B cell (primary cell): Measurements from ENCODE around the gene AATK. TPM values are rescaled to one million over a fixed set of nuclear protein-coding genes. Genes with fewer than 3 reads are reported as not detected.
A peak's percentile ranks its signal among the peaks of the same experiment; 100 is the strongest.

Experiments
- ATAC-seq: fragments of 200-7000 bp; cut with Tn5 transposase; one replicate; pipeline ENCODE4 v1.10.0; 2021; ENCODE audit warnings: low read depth, mild to moderate bottlenecking, moderate number of reproducible peaks, moderate library complexity
- CTCF ChIA-PET: fragments of 350-600 bp; sonication (Branson Sonifier 250); formaldehyde crosslinking; loops from one replicate; lab custom pipeline; 2021; ENCODE audit warnings: antibody characterized with exemption, inconsistent platforms; lab: Charles Lee
- POLR2A ChIA-PET: fragments of 350-600 bp; sonication (Branson Sonifier 250); formaldehyde crosslinking; loops from one replicate; lab custom pipeline; 2021; ENCODE audit warnings: antibody characterized with exemption; lab: Charles Lee
- DNase-seq: peaks from one replicate; pipeline ENCODE4 v3.0.0; 2013
- H2AFZ ChIP-seq: 2 replicates; pipeline ENCODE4 v1.6.1; 2012; ENCODE audit warnings: mild to moderate bottlenecking, low read depth, low read length; ENCODE audit not compliant: insufficient read depth, poor library complexity, severe bottlenecking
- H3K27ac ChIP-seq, 2 donors: 1 replicate in 1 of 2; 2 replicates in 1 of 2; pipeline ENCODE4 v1.5.1; 2012 to 2013; ENCODE audit warnings: low read length in 2 of 2, mild to moderate bottlenecking in 2 of 2, moderate library complexity in 1 of 2
- H3K27me3 ChIP-seq, 4 experiments: fragments of 200-600 bp in 1 of 4; sonication (generic) in 1 of 4; replicated peaks in 1 of 4; 1 replicate in 2 of 4; 2 replicates in 2 of 4; pipeline versions ENCODE4 v1.6.1 to v1.7.0; 2013 to 2016; ENCODE audit warnings: low read length in 3 of 4, mild to moderate bottlenecking in 2 of 4, mixed read lengths in 1 of 4, moderate library complexity in 1 of 4; ENCODE audit not compliant: insufficient read depth in 4 of 4, control insufficient read depth in 3 of 4; ENCODE audit errors: control extremely low read depth in 1 of 4
- H3K36me3 ChIP-seq, 2 experiments: replicated peaks in 1 of 2; 1 replicate in 1 of 2; 2 replicates in 1 of 2; pipeline versions ENCODE4 v1.6.1 to v1.7.1; 2013; ENCODE audit warnings: low read length in 1 of 2; ENCODE audit not compliant: insufficient read depth in 2 of 2, control insufficient read depth in 1 of 2; ENCODE audit errors: control extremely low read depth in 1 of 2, extremely low read depth in 1 of 2
- H3K4me1 ChIP-seq, 2 donors: fragments of 200-600 bp in 1 of 2; sonication (generic) in 1 of 2; 1 replicate in 1 of 2; 2 replicates in 1 of 2; pipeline versions ENCODE4 v1.5.1 to v1.6.1; 2013 to 2017; ENCODE audit warnings: low read length in 2 of 2; ENCODE audit not compliant: control insufficient read depth in 2 of 2, insufficient read depth in 2 of 2
- H3K4me2 ChIP-seq: replicated peaks from 2 replicates; pipeline ENCODE3; 2012; ENCODE audit warnings: mild to moderate bottlenecking, low read depth, low read length; ENCODE audit not compliant: poor library complexity, severe bottlenecking
- H3K4me3 ChIP-seq, 5 experiments: fragments of 200-600 bp in 1 of 5; sonication (generic) in 1 of 5; 1 replicate in 3 of 5; 2 replicates in 2 of 5; pipeline versions ENCODE4 v1.5.1 to v1.7.0; 2011 to 2016; ENCODE audit warnings: low read length in 4 of 5, mild to moderate bottlenecking in 4 of 5, low read depth in 2 of 5, control low read depth in 1 of 5, moderate library complexity in 1 of 5; ENCODE audit not compliant: insufficient read depth in 1 of 5; ENCODE audit errors: control extremely low read depth in 1 of 5, extremely low read depth in 1 of 5
- H3K79me2 ChIP-seq: fragments of 200-600 bp; sonication (generic); one replicate; pipeline ENCODE4 v1.6.0; 2016; ENCODE audit warnings: low read length; ENCODE audit not compliant: control insufficient read depth, insufficient read depth
- H3K9ac ChIP-seq: fragments of 200-600 bp; sonication (generic); 2 replicates; pipeline ENCODE4 v1.6.1; 2017; ENCODE audit warnings: mild to moderate bottlenecking, low read length, moderate library complexity
- H3K9me3 ChIP-seq, 3 donors: one replicate each; pipeline versions ENCODE4 v1.6.1 to v1.7.1; 2013; ENCODE audit warnings: low read length in 2 of 3; ENCODE audit not compliant: control insufficient read depth in 2 of 3, insufficient read depth in 1 of 3; ENCODE audit errors: control extremely low read depth in 1 of 3
- H4K20me1 ChIP-seq: 2 replicates; pipeline ENCODE4 v1.6.0; 2012; ENCODE audit warnings: mild to moderate bottlenecking, low read length; ENCODE audit not compliant: insufficient read depth, control insufficient read depth, poor library complexity, severe bottlenecking
- H3K27ac Mint-ChIP-seq: one replicate; pipeline ENCODE4 v1.8.0; 2021; ENCODE audit warnings: mixed read lengths
- H3K27me3 Mint-ChIP-seq: one replicate; pipeline ENCODE4 v1.8.0; 2021; ENCODE audit warnings: mixed read lengths
- H3K4me1 Mint-ChIP-seq: one replicate; pipeline ENCODE4 v1.8.0; 2021; ENCODE audit warnings: mixed read lengths
- H3K4me3 Mint-ChIP-seq: one replicate; pipeline ENCODE4 v1.8.0; 2021; ENCODE audit warnings: mixed read lengths
- H3K9me3 Mint-ChIP-seq: one replicate; pipeline ENCODE4 v1.8.0; 2022; ENCODE audit warnings: mixed read lengths; ENCODE audit not compliant: insufficient read depth
- EZH2 ChIP-seq: IDR thresholded peaks from 2 replicates; pipeline ENCODE4 v1.6.1; 2012; ENCODE audit warnings: borderline replicate concordance, low read depth, mild to moderate bottlenecking, moderate library complexity, low read length; ENCODE audit not compliant: insufficient read depth, poor library complexity, severe bottlenecking
- WGBS: methylation state at CpG from one replicate; pipeline ENCODE4 v1.1.5; 2013; ENCODE audit warnings: missing lambda C conversion rate; ENCODE audit not compliant: insufficient coverage; 5-methylcytosine and 5-hydroxymethylcytosine counted together
- intact Hi-C: fragments of 100-400 bp; cut with micrococcal nuclease; formaldehyde crosslinking; loops from one replicate; pipeline ENCODE4 v1.10.0; 2022
- polyA plus RNA-seq: library from polyadenylated mRNA; depleted of rRNA; stranded (reverse); fragments of >200 nt; gene quantifications from 2 replicates; pipeline ENCODE4 v1.2.3, GENCODE V29; 2012
- total RNA-seq, 2 donors: library from RNA; stranded (reverse); fragments of 120-200 nt in 1 of 2; gene quantifications; 1 replicate in 1 of 2; 2 replicates in 1 of 2; pipeline versions ENCODE4 v1.2.3 to v1.2.4, GENCODE V29; 2013 to 2022
- TF ChIP-seq, protein P1 (sequence below): fragments of 200-600 bp; IDR thresholded peaks from one replicate; pipeline ENCODE4 v1.8.0; 2022; ENCODE audit warnings: antibody characterized with exemption, mild to moderate bottlenecking

The AATK gene
- total and polyA plus RNA-seq, 2 donors (not counting 1 experiment from before 2014, with no cell fraction given) = 0.21 to 1.7 TPM

- ChIA-PET POLR2A (no interaction called here), CTCF (no interaction called here)
- ATAC-seq (no peak), DNase-seq (no peak)
- Mint-ChIP-seq H3K9me3 (no peaks in the 10 kb centered on the region), H3K27me3 (no peaks in the 10 kb centered on the region), H3K4me1 (peaks cover 4% of the 10 kb centered on the region), H3K27ac (no peak overlapping the region), H3K4me3 (peak overlapping the region; percentile 49)
- Histone ChIP-seq H3K4me2 (peak overlapping the region; percentile 78), H2AFZ (peak overlapping the region; percentile 65), H3K9ac (peak overlapping the region; percentile 47), H3K36me3 (no peaks in the 10 kb centered on the region), H3K79me2 (no peaks in the 10 kb centered on the region), H3K27me3 (peaks cover 0 to 11% (median 0%) of the 10 kb centered on the region in 4 experiments), H3K4me1 (peaks cover 6 to 12% of the 10 kb centered on the region in 2 donors), H4K20me1 (no peaks in the 10 kb centered on the region), H3K4me3 (peak overlapping the region in 3 of 5 experiments; percentile 21 to 46 (median 41)), H3K9me3 (peaks cover 0 to 5% (median 0%) of the 10 kb centered on the region in 3 donors), H3K27ac (no peak overlapping the region)
- intact Hi-C loops = no loop called here
- TF ChIP-seq, protein P1, sequence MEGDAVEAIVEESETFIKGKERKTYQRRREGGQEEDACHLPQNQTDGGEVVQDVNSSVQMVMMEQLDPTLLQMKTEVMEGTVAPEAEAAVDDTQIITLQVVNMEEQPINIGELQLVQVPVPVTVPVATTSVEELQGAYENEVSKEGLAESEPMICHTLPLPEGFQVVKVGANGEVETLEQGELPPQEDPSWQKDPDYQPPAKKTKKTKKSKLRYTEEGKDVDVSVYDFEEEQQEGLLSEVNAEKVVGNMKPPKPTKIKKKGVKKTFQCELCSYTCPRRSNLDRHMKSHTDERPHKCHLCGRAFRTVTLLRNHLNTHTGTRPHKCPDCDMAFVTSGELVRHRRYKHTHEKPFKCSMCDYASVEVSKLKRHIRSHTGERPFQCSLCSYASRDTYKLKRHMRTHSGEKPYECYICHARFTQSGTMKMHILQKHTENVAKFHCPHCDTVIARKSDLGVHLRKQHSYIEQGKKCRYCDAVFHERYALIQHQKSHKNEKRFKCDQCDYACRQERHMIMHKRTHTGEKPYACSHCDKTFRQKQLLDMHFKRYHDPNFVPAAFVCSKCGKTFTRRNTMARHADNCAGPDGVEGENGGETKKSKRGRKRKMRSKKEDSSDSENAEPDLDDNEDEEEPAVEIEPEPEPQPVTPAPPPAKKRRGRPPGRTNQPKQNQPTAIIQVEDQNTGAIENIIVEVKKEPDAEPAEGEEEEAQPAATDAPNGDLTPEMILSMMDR = no peak
- 71% methylated on average over 24 of the region's 24 CpGs for WGBS
Observed at GRCh38 chr17:81118308-81119221, 47.5 kb downstream of the AATK start.

DNA sequence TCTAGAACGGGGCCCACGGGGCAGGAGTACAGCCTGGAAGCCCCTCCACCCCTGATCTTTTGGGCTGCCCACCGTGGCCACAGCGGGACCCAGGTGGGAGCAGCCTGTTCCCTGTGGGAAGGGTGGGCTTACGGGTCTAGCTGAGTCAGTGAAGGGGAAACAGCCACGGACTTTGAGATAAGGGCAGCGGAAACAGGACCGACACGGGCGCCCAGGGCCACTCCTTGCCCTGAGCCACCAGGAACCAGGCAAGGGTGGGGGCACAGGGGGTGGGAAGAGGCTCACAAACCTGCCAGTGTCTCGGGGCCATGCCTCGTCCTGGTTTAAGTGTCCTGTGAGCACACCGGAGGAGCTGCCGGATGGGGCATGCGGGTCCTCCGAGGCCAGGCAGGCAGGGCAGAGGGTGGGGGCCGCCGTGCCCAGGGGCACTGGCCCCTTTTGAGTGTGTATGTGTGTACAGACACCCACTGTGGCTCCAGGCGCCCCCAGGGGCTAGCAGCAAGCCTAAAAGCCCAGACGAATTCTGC is 48.3 kb downstream of the AATK start:
- Mint-ChIP-seq H3K27me3 (no peaks in the 10 kb centered on the region), H3K27ac (no peak overlapping the region), H3K9me3 (no peaks in the 10 kb centered on the region), H3K4me1 (peaks cover 4% of the 10 kb centered on the region), H3K4me3 (no peak overlapping the region)
- Histone ChIP-seq H3K9ac (no peak overlapping the region), H3K4me1 (peaks cover 6 to 12% of the 10 kb centered on the region in 2 donors), H3K79me2 (no peaks in the 10 kb centered on the region), H3K9me3 (peaks cover 0 to 5% (median 0%) of the 10 kb centered on the region in 3 donors), H3K27me3 (peaks cover 0 to 11% (median 0%) of the 10 kb centered on the region in 4 experiments), H2AFZ (no peak overlapping the region), H3K4me2 (no peak overlapping the region), H3K36me3 (no peaks in the 10 kb centered on the region), H4K20me1 (no peaks in the 10 kb centered on the region), H3K27ac (no peak overlapping the region), H3K4me3 (no peak overlapping the region)
- DNase-seq (no peak), ATAC-seq (no peak)
- POLR2A ChIA-PET = no interaction called here
- intact Hi-C loops = no loop called here
- CTCF ChIA-PET = no interaction called here
- no peak for TF ChIP-seq EZH2
- TF ChIP-seq, protein P1 = no peak
- 90% methylated on average over 19 of the region's 20 CpGs for WGBS
